ENCODE data around the gene AMZ1.

GRCh38 chr7:2754086-2754485, 66.1 kb downstream of the AMZ1 start:
- TF ChIP-seq CTCF (IDR thresholded peaks at IDR 0.05) (no peak), POLR2A (IDR thresholded peaks at IDR 0.05) (no peak)
